ENCODE measurements around the gene UBE2J1. TPM values are rescaled to one million over a fixed set of nuclear protein-coding genes. Genes with fewer than 3 reads are reported as not detected.

Gene UBE2J1
- total RNA-seq, 2 experiments from 2014 or later = 34.7 to 34.9 TPM

- ATAC-seq (ENCODE audit: poor library complexity) = no peak
These were observed 73.6 kb downstream of the UBE2J1 start for GRCh38 chr6:89278956-89279355.

More at GRCh38 chr6:89278956-89279355, 73.6 kb downstream of the UBE2J1 start:
- intact Hi-C loops (cut with DNase I, micrococcal nuclease) = no loop called here
- no peak overlapping the region for H3K4me3 Mint-ChIP-seq
- no peaks in the 10 kb centered on the region for H3K4me1 Mint-ChIP-seq (ENCODE audit: low read depth)
- peaks cover 3% of the 10 kb centered on the region for H3K4me1 ChIP-seq (ENCODE audit: insufficient read depth, low read length)
- no peaks in the 10 kb centered on the region for H3K27me3 Mint-ChIP-seq
- no peaks in the 10 kb centered on the region for H3K36me3 Mint-ChIP-seq (ENCODE audit: low read depth)
- no peaks in the 10 kb centered on the region for H3K9me3 Mint-ChIP-seq
- no peaks in the 10 kb centered on the region for H3K27me3 ChIP-seq (ENCODE audit: control insufficient read depth in 1 of 2, insufficient read depth in 2 of 2, low read length in 2 of 2)
- no peak overlapping the region for H3K27ac ChIP-seq (ENCODE audit: low read depth in 1 of 2, low read length in 2 of 2)
- H3K4me3 ChIP-seq (ENCODE audit: low read length) = no peak overlapping the region
- no peak for TF ChIP-seq CTCF (IDR thresholded peaks at IDR 0.05)
- no peak overlapping the region for H3K27ac Mint-ChIP-seq
- no peaks in the 10 kb centered on the region for H3K9me3 ChIP-seq (ENCODE audit: control insufficient read depth in 1 of 2, insufficient read depth in 1 of 2, low read length in 2 of 2)
- no peak for DNase-seq
- H3K36me3 ChIP-seq (ENCODE audit: insufficient read depth, low read length) = no peaks in the 10 kb centered on the region
- CTCF ChIA-PET = no interaction called here
- POLR2A ChIA-PET = no interaction called here

Other genes with a start within 250 kb of the UBE2J1 start
- not detected for gene SRSF12, start 234.7 kb downstream of the UBE2J1 start, total RNA-seq
- 1 to 10 TPM; 5.2 to 5.3 TPM for gene PM20D2, start 206.7 kb downstream of the UBE2J1 start, total RNA-seq
- not detected for gene GABRR1, start 135.4 kb downstream of the UBE2J1 start, total RNA-seq
- gene GABRR2, start 37.4 kb downstream of the UBE2J1 start, total RNA-seq = under 1 TPM; 0.47 to 0.49 TPM
- gene RRAGD, start 59.6 kb upstream of the UBE2J1 start, total RNA-seq = 10 to 100 TPM in 1 of 2 experiments, 1 to 10 TPM in 1; 9.0 to 10.2 TPM
- 1 to 10 TPM; 3.8 to 4.8 TPM for gene ANKRD6, start 80.4 kb upstream of the UBE2J1 start, total RNA-seq

Measured in CD4-positive, alpha-beta T cell (primary cell).